SK-N-SH treated with all-trans-retinoic acid at 6 μM for 48 hours (cell line): ENCODE measurements around the gene MRI1.

Experiments used
- ATAC-seq: fragments of 200-7000 bp; cut with Tn5 transposase; 3 replicates; pipeline ENCODE4 v1.9.1; 2020; ENCODE audit warnings: mild to moderate bottlenecking, moderate library complexity
- BACH2 ChIP-seq: fragments of 250-450 bp; sonication (Bioruptor Pico); IDR thresholded peaks from 2 replicates; pipeline ENCODE4 v1.9.0; 2021; ENCODE audit warnings: mild to moderate bottlenecking, borderline replicate concordance
- CREB5 ChIP-seq: fragments of 250-450 bp; sonication (Bioruptor Pico); IDR thresholded peaks from 2 replicates; pipeline ENCODE4 v1.5.1; 2020; ENCODE audit warnings: low read depth, mild to moderate bottlenecking, moderate library complexity
- CSDC2 ChIP-seq: fragments of 250-450 bp; sonication (Bioruptor Pico); IDR thresholded peaks from 2 replicates; pipeline ENCODE4 v1.5.0; 2020; ENCODE audit warnings: mild to moderate bottlenecking, moderate library complexity
- CSRNP3 ChIP-seq: fragments of 250-450 bp; sonication (Bioruptor Pico); IDR thresholded peaks from 2 replicates; pipeline ENCODE4 v1.5.1; 2021; ENCODE audit warnings: mild to moderate bottlenecking, moderate library complexity
- ESRRG ChIP-seq: fragments of 250-450 bp; sonication (Bioruptor Pico); IDR thresholded peaks from 2 replicates; pipeline ENCODE4 v1.6.1; 2021; ENCODE audit warnings: mild to moderate bottlenecking
- GLIS3 ChIP-seq: fragments of 250-450 bp; sonication (Bioruptor Pico); IDR thresholded peaks from 2 replicates; pipeline ENCODE4 v1.5.0; 2020; ENCODE audit warnings: mild to moderate bottlenecking, moderate library complexity
- ISL1 ChIP-seq: fragments of 250-450 bp; sonication (Bioruptor Pico); IDR thresholded peaks from 2 replicates; pipeline ENCODE4 v2.1.2; 2022; ENCODE audit warnings: mild to moderate bottlenecking, moderate library complexity
- OSR1 ChIP-seq: fragments of 250-450 bp; sonication (Bioruptor Pico); IDR thresholded peaks from 2 replicates; pipeline ENCODE4 v1.8.0; 2022; ENCODE audit warnings: moderate library complexity, mild to moderate bottlenecking, inconsistent platforms
- PATZ1 ChIP-seq: fragments of 250-450 bp; sonication (Bioruptor Pico); IDR thresholded peaks from 2 replicates; pipeline ENCODE4 v1.8.0; 2020; ENCODE audit warnings: mild to moderate bottlenecking, moderate library complexity, borderline replicate concordance
- POU6F1 ChIP-seq: fragments of 250-450 bp; sonication (Bioruptor Pico); IDR thresholded peaks from 2 replicates; pipeline ENCODE4 v1.8.0; 2021; ENCODE audit warnings: low read depth, mild to moderate bottlenecking, moderate library complexity, borderline replicate concordance
- PPARA ChIP-seq: fragments of 250-450 bp; sonication (Bioruptor Pico); IDR thresholded peaks from 2 replicates; pipeline ENCODE4 v1.5.0; 2020; ENCODE audit warnings: mild to moderate bottlenecking, borderline replicate concordance
- RARB ChIP-seq: fragments of 250-450 bp; sonication (Bioruptor Pico); IDR thresholded peaks from 2 replicates; pipeline ENCODE4 v1.8.0; 2021; ENCODE audit warnings: mild to moderate bottlenecking, moderate library complexity
- SNAI2 ChIP-seq: fragments of 250-450 bp; sonication (Bioruptor Pico); IDR thresholded peaks from 2 replicates; pipeline ENCODE4 v1.5.0; 2020; ENCODE audit warnings: mild to moderate bottlenecking, moderate library complexity
- TCF4 ChIP-seq: fragments of 250-450 bp; sonication (Bioruptor Pico); IDR thresholded peaks from 2 replicates; pipeline ENCODE4 v1.8.0; 2021; ENCODE audit warnings: mild to moderate bottlenecking, moderate library complexity, borderline replicate concordance
- TOX ChIP-seq: fragments of 250-450 bp; sonication (Bioruptor Pico); IDR thresholded peaks from 2 replicates; pipeline ENCODE4 v1.8.0; 2021; ENCODE audit warnings: mild to moderate bottlenecking, moderate library complexity, borderline replicate concordance
- TSHZ2 ChIP-seq: fragments of 250-450 bp; sonication (Bioruptor Pico); IDR thresholded peaks from 2 replicates; pipeline ENCODE4 v1.5.0; 2020; ENCODE audit warnings: mild to moderate bottlenecking, moderate library complexity
- ZC3H10 ChIP-seq: fragments of 250-450 bp; sonication (Bioruptor Pico); IDR thresholded peaks from 2 replicates; pipeline ENCODE4 v1.5.1; 2021; ENCODE audit warnings: mild to moderate bottlenecking, moderate library complexity
- ZFP3 ChIP-seq: fragments of 250-450 bp; sonication (Bioruptor Pico); IDR thresholded peaks from 2 replicates; pipeline ENCODE4 v1.5.0; 2020; ENCODE audit warnings: mild to moderate bottlenecking, moderate library complexity
- ZFP30 ChIP-seq: fragments of 450-650 bp; formaldehyde crosslinking; IDR thresholded peaks from 2 replicates; pipeline ENCODE4 v1.5.0; 2022; ENCODE audit warnings: mild to moderate bottlenecking, moderate library complexity
- ZNF565 ChIP-seq: fragments of 450-650 bp; formaldehyde crosslinking; conservative IDR thresholded peaks from 2 replicates; pipeline ENCODE4 v1.5.0; 2020; ENCODE audit warnings: low read depth, mild to moderate bottlenecking, moderate library complexity
- ZNF70 ChIP-seq: fragments of 450-650 bp; formaldehyde crosslinking; IDR thresholded peaks from 2 replicates; pipeline ENCODE4 v1.5.0; 2020; ENCODE audit warnings: mild to moderate bottlenecking, moderate library complexity

MRI1 gene

GRCh38 chr19:13726323-13726722 lies 38.0 kb upstream of the MRI1 start:
- no peak for ATAC-seq
- TF ChIP-seq PPARA (CRISPR knock-in tag) (no peak), CSDC2 (CRISPR knock-in tag) (no peak), TCF4 (CRISPR knock-in tag) (no peak), PATZ1 (CRISPR knock-in tag) (no peak), TOX (CRISPR knock-in tag) (no peak), ZNF70 (CRISPR knock-in tag) (no peak), BACH2 (CRISPR knock-in tag) (no peak), CREB5 (CRISPR knock-in tag) (no peak), SNAI2 (CRISPR knock-in tag) (no peak), ZFP30 (CRISPR knock-in tag) (no peak), ZFP3 (CRISPR knock-in tag) (no peak), OSR1 (CRISPR knock-in tag) (no peak), ESRRG (CRISPR knock-in tag) (no peak), GLIS3 (CRISPR knock-in tag) (no peak), TSHZ2 (CRISPR knock-in tag) (no peak), CSRNP3 (no peak)
- TF ChIP-seq, all 23 proteins: peak for 0

- no peak for TF ChIP-seq TSHZ2 (CRISPR knock-in tag)
- no peak for TF ChIP-seq ZC3H10 (CRISPR knock-in tag)
- no peak for TF ChIP-seq ESRRG (CRISPR knock-in tag)
- TF ChIP-seq RARB (CRISPR knock-in tag) = no peak
- TF ChIP-seq ZFP30 (CRISPR knock-in tag) = no peak
- no peak for TF ChIP-seq PPARA (CRISPR knock-in tag)
- TF ChIP-seq TOX (CRISPR knock-in tag) = no peak
- no peak for TF ChIP-seq ISL1
- TF ChIP-seq ZNF70 (CRISPR knock-in tag) = no peak
- no peak for TF ChIP-seq OSR1 (CRISPR knock-in tag)
- no peak for TF ChIP-seq ZNF565
- no peak for TF ChIP-seq CSDC2 (CRISPR knock-in tag)
- no peak for TF ChIP-seq TCF4 (CRISPR knock-in tag)
- TF ChIP-seq SNAI2 (CRISPR knock-in tag) = no peak
- no peak for TF ChIP-seq ZFP3 (CRISPR knock-in tag)
- TF ChIP-seq POU6F1 (CRISPR knock-in tag) = no peak
- TF ChIP-seq PATZ1 (CRISPR knock-in tag) = no peak
- no peak for TF ChIP-seq GLIS3 (CRISPR knock-in tag)
- ATAC-seq = no peak
Measured at GRCh38 chr19:13727798-13728197, 36.5 kb upstream of the MRI1 start.
